ENCODE measurements around the gene TPST2. TPM values are rescaled to one million over a fixed set of nuclear protein-coding genes. Genes with fewer than 3 reads are reported as not detected.

The TPST2 gene
- total RNA-seq, 2 experiments from 2014 or later = 62.8 to 68.9 TPM

DNA sequence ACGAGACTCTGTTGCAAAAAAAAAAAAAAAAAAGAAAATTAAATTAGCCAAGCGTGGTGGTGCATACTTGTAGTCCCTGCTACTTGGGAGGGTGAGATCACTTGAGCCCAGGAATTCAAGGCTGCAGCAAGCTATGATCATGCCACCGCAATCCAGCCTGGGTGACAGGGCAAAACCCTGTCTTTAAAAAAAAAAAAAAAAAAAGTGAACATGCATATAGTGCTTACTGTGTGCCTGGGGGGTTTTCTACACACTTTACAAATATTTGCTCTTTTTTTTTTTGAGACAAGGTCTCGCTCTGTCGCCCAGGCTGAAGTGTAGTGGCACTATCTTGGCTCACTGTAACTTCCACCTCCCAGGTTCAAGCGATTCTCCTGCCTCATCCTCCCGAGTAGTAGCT, 12.9 kb downstream of the TPST2 start:
- H3K27ac Mint-ChIP-seq = no peak overlapping the region
- no peaks in the 10 kb centered on the region for H3K9me3 Mint-ChIP-seq (ENCODE audit: insufficient read depth)
- no peaks in the 10 kb centered on the region for H3K27me3 Mint-ChIP-seq (ENCODE audit: low read depth)
- no peak overlapping the region for H3K4me3 Mint-ChIP-seq
- peaks cover 85% of the 10 kb centered on the region for H3K4me1 Mint-ChIP-seq (ENCODE audit: low read depth)
- ChIA-PET POLR2A (interaction anchor here (1.0 kb wide), 1 partner anchor 33 kb away, joined by 4 read pairs; no protein-coding TSS in a partner anchor), CTCF (interaction anchor here (1.3 kb wide), 1 partner anchor 74 kb away, joined by 6 read pairs; no protein-coding TSS in a partner anchor)
- no peak for ATAC-seq
- DNase-seq = no peak
- peaks cover 71% of the 10 kb centered on the region for H3K36me3 Mint-ChIP-seq (ENCODE audit: low read depth)

DNA sequence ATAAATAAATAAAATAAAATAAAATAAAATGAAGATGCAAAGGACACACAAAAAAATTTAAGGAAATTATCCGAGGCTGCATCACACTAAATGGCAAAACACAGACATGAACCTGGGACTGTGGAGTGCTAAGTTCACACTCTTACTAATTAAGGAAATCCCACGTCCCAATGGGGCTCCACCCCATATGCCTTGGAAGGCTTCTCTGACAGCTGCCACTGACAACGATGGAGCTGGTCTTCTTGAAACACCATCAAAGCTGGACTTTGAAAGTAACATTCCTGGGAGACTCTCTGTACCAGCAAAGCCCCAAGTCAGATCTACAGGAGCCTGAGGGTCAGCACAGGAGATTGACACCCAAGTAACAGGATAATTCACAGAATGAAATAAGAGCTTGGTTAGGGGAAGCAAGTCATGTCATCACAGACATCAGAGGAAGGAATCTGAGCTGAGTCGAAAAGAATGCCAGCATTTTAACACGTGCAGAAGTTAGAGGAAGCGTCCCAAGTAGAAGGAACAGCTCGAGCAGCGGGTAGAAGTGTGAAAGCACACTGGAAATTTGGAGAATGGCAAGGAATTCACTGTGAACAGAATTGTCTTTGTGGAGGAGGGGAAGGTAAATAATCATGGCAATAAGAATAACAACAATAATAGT, 13.8 kb downstream of the TPST2 start:
- no peak overlapping the region for H3K4me3 Mint-ChIP-seq
- H3K4me1 Mint-ChIP-seq (ENCODE audit: low read depth) = peaks cover 86% of the 10 kb centered on the region
- CTCF ChIA-PET = no interaction called here
- ATAC-seq (no peak), DNase-seq (no peak)
- no peaks in the 10 kb centered on the region for H3K27me3 Mint-ChIP-seq (ENCODE audit: low read depth)
- peaks cover 69% of the 10 kb centered on the region for H3K36me3 Mint-ChIP-seq (ENCODE audit: low read depth)
- no peak overlapping the region for H3K27ac Mint-ChIP-seq
- no peaks in the 10 kb centered on the region for H3K9me3 Mint-ChIP-seq (ENCODE audit: insufficient read depth)
- POLR2A ChIA-PET = interaction anchor here (1.0 kb wide), 1 partner anchor 32 kb away, joined by 4 read pairs; no protein-coding TSS in a partner anchor

DNA sequence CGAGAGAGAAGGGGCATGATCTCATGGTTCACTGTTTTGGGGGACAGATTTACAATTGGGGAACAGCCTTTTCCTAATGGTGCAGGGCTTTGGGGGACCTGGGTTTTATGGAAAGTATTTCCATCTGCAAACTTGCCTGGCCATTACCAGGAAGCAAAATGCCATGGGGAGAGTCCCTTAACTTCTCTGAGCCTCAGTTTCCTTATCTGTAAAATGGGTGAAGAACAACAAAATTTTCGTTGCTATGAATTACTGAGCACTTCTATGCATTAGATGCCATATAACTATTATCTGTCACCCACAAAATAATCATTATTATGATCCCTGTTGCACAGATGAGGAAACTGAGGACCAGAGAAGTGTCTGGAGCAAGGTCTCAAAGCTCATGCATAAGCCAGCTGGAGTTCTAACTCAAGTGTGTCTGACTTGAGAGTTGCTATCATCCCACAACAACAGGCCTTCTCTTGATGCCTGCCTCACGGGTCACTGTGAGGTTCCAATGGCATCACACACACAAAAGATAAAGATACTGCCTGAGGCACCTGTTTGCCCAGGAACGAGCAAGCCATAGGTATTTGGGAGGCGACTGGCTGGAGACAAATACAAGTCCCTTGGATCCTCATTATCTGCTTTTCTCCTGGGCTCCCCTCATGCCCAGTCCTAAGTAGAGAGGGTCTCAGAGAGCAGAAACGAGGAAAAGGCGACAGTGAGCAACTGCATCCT, 15.8 kb downstream of the TPST2 start:
- Mint-ChIP-seq H3K4me1 (ENCODE audit: low read depth) (peaks cover 80% of the 10 kb centered on the region), H3K36me3 (ENCODE audit: low read depth) (peaks cover 70% of the 10 kb centered on the region)

DNA sequence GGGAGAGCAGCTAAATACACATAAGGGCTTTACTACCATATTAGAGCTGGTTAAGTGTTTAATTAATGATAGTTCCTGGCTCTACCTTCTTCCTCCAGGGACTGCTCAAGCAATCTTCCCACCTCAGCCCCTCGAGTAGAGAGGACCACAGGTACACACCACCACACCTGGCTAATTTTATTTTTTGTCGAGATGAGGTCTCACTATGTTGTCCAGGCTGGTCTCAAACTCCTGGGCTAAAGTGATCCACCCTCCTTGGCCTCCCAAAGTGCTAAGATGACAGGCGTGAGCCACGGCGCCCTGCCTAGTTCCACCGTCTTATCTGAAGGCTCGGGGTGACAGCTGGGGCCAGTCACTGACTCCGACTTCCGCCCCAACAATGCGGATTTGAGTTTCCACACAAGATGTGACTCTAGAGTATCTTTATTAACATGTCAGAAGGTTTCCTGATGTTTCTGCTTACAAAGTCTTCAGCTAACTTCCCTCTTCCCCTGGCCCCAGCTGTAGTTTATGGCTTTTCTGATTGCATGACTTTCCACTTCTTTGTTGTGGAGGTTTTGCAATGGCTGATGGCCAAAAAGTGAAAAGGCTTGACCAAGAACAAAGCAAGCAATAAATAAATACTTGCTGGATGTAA, 16.8 kb downstream of the TPST2 start:
- H3K4me1 Mint-ChIP-seq (ENCODE audit: low read depth) = peaks cover 77% of the 10 kb centered on the region
- H3K36me3 Mint-ChIP-seq (ENCODE audit: low read depth) = peaks cover 68% of the 10 kb centered on the region
- CTCF ChIA-PET = interaction anchor here (1.0 to 1.1 kb wide), 2 partner anchors 11 to 14 kb away, joined by 3 read pairs; no protein-coding TSS in a partner anchor
- DNase-seq = peak; percentile 35
- POLR2A ChIA-PET = interaction anchor here (1.1 kb wide), 1 partner anchor 61 kb away, joined by 3 read pairs; the partner anchor contains the start of gene TFIP11
- no peak overlapping the region for H3K4me3 Mint-ChIP-seq
- ATAC-seq = peak; percentile 73
- H3K9me3 Mint-ChIP-seq (ENCODE audit: insufficient read depth) = no peaks in the 10 kb centered on the region
- peak overlapping the region; percentile 70 for H3K27ac Mint-ChIP-seq
- no peaks in the 10 kb centered on the region for H3K27me3 Mint-ChIP-seq (ENCODE audit: low read depth)

More for the DNA sequence above, 15.8 kb downstream of the TPST2 start:
- Mint-ChIP-seq H3K4me3 (no peak overlapping the region), H3K27me3 (ENCODE audit: low read depth) (no peaks in the 10 kb centered on the region), H3K27ac (peak overlapping the region; percentile 70), H3K9me3 (ENCODE audit: insufficient read depth) (no peaks in the 10 kb centered on the region)
- ChIA-PET CTCF (interaction anchor here (1.1 kb wide), 1 partner anchor 13 kb away, joined by 3 read pairs; no protein-coding TSS in a partner anchor), POLR2A (no interaction called here)
- no peak for ATAC-seq
- no peak for DNase-seq

DNA sequence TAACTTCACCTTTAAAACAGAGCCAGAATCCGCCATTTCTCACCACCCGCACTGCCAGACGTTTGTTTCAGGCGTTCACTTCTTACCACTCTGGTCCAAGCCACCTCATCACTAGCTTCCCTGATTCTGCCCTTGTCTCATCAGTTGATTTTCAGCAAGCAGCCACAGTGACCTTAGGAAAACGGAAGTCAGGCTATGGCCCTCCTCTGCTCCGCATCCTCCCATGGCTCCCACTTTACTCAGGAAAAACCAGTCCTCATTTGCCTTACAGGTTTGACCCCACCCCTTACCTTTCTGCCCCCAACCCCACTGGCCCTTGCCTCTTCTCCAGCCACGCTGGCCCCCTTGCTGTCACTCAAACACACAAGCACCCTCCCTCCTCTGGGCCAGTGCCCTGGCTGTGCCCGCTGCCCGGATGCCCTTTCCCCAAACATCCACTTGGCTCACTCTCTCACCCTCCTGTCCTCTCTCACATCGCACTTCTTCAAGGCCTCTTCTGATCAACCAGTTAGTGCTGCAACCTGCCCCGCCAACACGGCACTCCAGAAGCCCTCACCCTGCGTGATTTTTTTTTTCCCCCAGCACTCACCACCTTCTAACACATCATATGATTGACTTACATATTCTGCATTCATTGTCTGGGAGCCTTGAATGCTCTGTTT, 18.9 kb downstream of the TPST2 start:
- ChIA-PET CTCF (no interaction called here), POLR2A (no interaction called here)
- no peaks in the 10 kb centered on the region for H3K27me3 Mint-ChIP-seq (ENCODE audit: low read depth)
- H3K27ac Mint-ChIP-seq = peak overlapping the region; percentile 54
- no peak for ATAC-seq
- H3K4me3 Mint-ChIP-seq = no peak overlapping the region
- H3K4me1 Mint-ChIP-seq (ENCODE audit: low read depth) = peaks cover 74% of the 10 kb centered on the region
- no peaks in the 10 kb centered on the region for H3K9me3 Mint-ChIP-seq (ENCODE audit: insufficient read depth)
- H3K36me3 Mint-ChIP-seq (ENCODE audit: low read depth) = peaks cover 62% of the 10 kb centered on the region
- no peak for DNase-seq

DNA sequence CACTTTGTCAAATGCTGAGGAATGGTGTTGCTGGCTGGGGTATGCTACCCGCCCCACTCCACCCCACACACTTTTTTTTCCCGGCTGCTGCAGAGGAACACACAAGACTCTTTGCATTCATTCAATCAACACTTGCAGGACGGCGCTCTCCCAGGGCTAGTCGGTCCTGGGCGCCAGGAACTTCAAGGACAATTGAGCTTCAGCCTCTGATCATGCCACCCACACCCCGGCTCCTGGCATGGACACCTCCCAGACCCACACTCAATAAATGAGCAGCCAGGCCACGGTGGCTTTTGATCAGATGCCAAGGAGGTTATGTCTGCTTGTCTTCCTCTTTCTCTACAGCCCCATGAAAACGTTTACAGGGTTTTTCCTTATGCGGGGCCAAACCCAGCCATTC, 19.8 kb downstream of the TPST2 start:
- no peak for ATAC-seq
- no peaks in the 10 kb centered on the region for H3K9me3 Mint-ChIP-seq (ENCODE audit: insufficient read depth)
- H3K36me3 Mint-ChIP-seq (ENCODE audit: low read depth) = peaks cover 60% of the 10 kb centered on the region
- DNase-seq = no peak
- ChIA-PET POLR2A (interaction anchor here (1.4 kb wide), 1 partner anchor 9 kb away, joined by 3 read pairs; no protein-coding TSS in a partner anchor), CTCF (interaction anchor here (0.9 kb wide), 1 partner anchor 65 kb away, joined by 4 read pairs; no protein-coding TSS in a partner anchor)
- peak overlapping the region; percentile 47 for H3K27ac Mint-ChIP-seq
- no peaks in the 10 kb centered on the region for H3K27me3 Mint-ChIP-seq (ENCODE audit: low read depth)
- H3K4me3 Mint-ChIP-seq = no peak overlapping the region
- H3K4me1 Mint-ChIP-seq (ENCODE audit: low read depth) = peaks cover 76% of the 10 kb centered on the region

DNA sequence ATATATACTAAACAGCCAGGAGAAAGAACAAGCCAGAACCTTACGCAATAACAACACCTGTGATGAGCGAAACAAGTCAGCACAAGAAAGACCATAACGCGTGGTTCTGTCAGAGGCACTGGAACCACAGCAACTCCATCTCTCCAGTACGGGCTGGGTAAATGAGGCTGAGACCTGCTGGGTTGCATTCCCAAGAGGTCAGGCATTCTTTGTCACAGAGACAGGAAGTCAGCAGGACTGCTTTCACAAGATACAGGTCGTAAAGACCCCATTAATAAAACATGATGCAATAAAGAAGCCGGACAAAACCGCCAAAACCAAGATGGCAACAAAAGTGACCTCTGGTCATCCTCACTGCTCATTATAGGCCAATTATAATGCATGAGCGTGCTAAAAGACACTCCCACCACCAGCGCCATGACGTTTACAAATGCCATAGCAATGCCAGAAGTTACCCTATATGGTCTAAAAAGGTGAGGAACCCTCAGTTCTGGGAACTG, 21.7 kb downstream of the TPST2 start:
- Mint-ChIP-seq H3K4me3 (no peak overlapping the region), H3K36me3 (ENCODE audit: low read depth) (peaks cover 61% of the 10 kb centered on the region), H3K27ac (no peak overlapping the region), H3K4me1 (ENCODE audit: low read depth) (peaks cover 71% of the 10 kb centered on the region), H3K27me3 (ENCODE audit: low read depth) (no peaks in the 10 kb centered on the region), H3K9me3 (ENCODE audit: insufficient read depth) (no peaks in the 10 kb centered on the region)
- DNase-seq (no peak), ATAC-seq (no peak)
- POLR2A ChIA-PET = no interaction called here
- CTCF ChIA-PET = no interaction called here

DNA sequence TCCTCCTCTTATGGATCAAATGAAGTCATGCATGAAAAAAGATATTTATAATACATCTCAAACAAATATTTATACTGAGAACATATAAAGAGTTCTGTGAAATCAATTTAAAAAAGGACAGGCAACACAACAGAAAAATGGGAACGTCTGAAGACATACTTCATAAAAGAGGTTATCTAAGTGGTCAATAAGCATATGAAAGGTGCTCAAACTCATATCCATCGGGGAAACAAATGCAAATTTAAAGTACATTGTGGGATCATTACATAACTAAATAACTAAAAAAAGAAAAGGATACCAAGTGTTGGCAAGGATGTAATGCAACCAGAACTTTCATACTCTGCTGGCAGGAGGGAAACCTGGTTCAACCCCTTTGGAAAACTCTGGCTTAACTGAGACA, 22.3 kb downstream of the TPST2 start:
- Mint-ChIP-seq H3K9me3 (ENCODE audit: insufficient read depth) (no peaks in the 10 kb centered on the region), H3K4me3 (no peak overlapping the region), H3K36me3 (ENCODE audit: low read depth) (peaks cover 54% of the 10 kb centered on the region), H3K4me1 (ENCODE audit: low read depth) (peaks cover 69% of the 10 kb centered on the region), H3K27me3 (ENCODE audit: low read depth) (no peaks in the 10 kb centered on the region), H3K27ac (no peak overlapping the region)
- CTCF ChIA-PET = no interaction called here
- DNase-seq (no peak), ATAC-seq (no peak)
- POLR2A ChIA-PET = no interaction called here

DNA sequence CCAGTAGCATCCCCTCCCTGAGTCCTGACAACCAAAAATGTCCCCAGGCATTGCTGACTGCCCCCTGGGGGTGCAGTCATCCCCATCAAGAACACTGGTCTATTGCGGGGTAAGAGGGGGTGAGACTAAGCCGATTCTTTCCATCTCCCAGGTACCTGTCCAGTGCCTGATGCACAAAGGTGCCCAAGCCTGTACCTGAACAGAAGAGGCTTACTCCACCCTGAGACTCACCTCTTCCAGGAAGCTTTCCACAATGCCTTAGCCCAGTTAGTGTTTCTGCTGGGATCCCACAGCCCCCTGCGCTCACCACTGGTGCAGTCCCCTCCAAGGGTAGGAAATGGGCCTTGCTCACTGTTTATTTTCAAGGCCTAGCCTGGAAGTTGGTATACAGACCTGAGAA, 22.9 kb downstream of the TPST2 start:
- ChIA-PET POLR2A (interaction anchor here (0.6 kb wide), 1 partner anchor 25 kb away, joined by 3 read pairs; no protein-coding TSS in a partner anchor), CTCF (interaction anchor here (0.6 kb wide), 1 partner anchor 45 kb away, joined by 3 read pairs; no protein-coding TSS in a partner anchor)
- Mint-ChIP-seq H3K36me3 (ENCODE audit: low read depth) (peaks cover 51% of the 10 kb centered on the region), H3K27ac (no peak overlapping the region), H3K27me3 (ENCODE audit: low read depth) (no peaks in the 10 kb centered on the region), H3K9me3 (ENCODE audit: insufficient read depth) (no peaks in the 10 kb centered on the region), H3K4me3 (no peak overlapping the region), H3K4me1 (ENCODE audit: low read depth) (peaks cover 65% of the 10 kb centered on the region)
- no peak for ATAC-seq
- DNase-seq = no peak

DNA sequence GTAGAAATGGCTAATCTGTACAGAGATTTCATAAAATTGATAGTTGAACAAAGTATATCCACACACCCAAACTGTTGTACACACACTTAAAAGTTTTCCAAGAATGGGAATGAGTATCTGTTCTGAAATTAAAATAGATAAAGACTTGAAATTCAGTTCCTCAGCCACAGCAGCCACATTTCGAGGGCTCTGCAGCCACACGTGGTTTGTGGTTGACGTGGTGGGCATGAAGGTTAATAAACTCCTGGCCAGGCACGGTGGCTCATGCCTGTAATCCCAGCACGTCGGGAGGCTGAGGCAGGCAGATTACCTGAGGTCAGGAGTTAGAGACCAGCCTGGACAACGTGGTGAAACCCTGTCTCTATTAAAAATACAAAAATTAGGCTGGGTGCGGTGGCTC, 24.0 kb downstream of the TPST2 start:
- H3K4me3 Mint-ChIP-seq = no peak overlapping the region
- ChIA-PET POLR2A (interaction anchor here (0.7 to 1.1 kb wide), 3 partner anchors 13 to 92 kb away, joined by 3 to 4 read pairs (median 3); no protein-coding TSS in a partner anchor), CTCF (no interaction called here)
- H3K27ac Mint-ChIP-seq = no peak overlapping the region
- peaks cover 55% of the 10 kb centered on the region for H3K4me1 Mint-ChIP-seq (ENCODE audit: low read depth)
- no peaks in the 10 kb centered on the region for H3K27me3 Mint-ChIP-seq (ENCODE audit: low read depth)
- ATAC-seq (no peak), DNase-seq (no peak)
- H3K9me3 Mint-ChIP-seq (ENCODE audit: insufficient read depth) = no peaks in the 10 kb centered on the region
- H3K36me3 Mint-ChIP-seq (ENCODE audit: low read depth) = peaks cover 42% of the 10 kb centered on the region

DNA sequence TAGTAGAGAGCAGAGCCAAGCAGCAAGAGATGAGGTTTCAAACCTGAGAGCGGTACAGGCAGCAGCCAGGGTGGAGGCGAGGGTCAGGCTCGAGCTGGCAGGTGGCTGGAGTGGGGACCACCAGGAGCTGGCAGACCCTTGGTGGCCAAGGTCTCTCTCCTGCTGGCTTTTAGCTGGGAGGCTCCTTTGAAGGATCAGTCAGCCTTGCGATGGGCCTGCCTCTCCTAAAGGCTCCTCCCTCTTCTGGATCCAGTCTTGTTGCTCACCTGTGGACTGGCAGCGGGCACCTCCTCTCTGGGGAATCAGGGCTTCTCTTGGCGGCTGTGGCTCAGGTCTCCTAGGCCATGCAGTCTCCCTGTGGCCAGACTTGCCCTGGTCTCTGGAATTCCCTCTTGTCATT, 24.8 kb downstream of the TPST2 start:
- no peak overlapping the region for H3K27ac Mint-ChIP-seq
- H3K4me1 Mint-ChIP-seq (ENCODE audit: low read depth) = peaks cover 50% of the 10 kb centered on the region
- H3K27me3 Mint-ChIP-seq (ENCODE audit: low read depth) = no peaks in the 10 kb centered on the region
- ChIA-PET CTCF (no interaction called here), POLR2A (interaction anchor here (0.7 to 1.1 kb wide), 3 partner anchors 14 to 93 kb away, joined by 3 to 4 read pairs (median 3); no protein-coding TSS in a partner anchor)
- no peak overlapping the region for H3K4me3 Mint-ChIP-seq
- H3K9me3 Mint-ChIP-seq (ENCODE audit: insufficient read depth) = no peaks in the 10 kb centered on the region
- no peak for ATAC-seq
- H3K36me3 Mint-ChIP-seq (ENCODE audit: low read depth) = peaks cover 37% of the 10 kb centered on the region
- DNase-seq = no peak

Measured in activated CD8-positive, alpha-beta T cell treated with anti-CD3 and anti-CD28 coated beads, Interleukin-2, amount 10 ng/mL, durations not matched to agents 7 days and 5 days (primary cell).